Mesenteric fat pad (tissue), 1 donor: ENCODE results near the gene NOS3. TPM values are rescaled to one million over a fixed set of nuclear protein-coding genes. Genes with fewer than 3 reads are reported as not detected.
A peak's percentile ranks its signal among the peaks of the same experiment; 100 is the strongest.

Source experiments
- DNase-seq: peaks from one replicate; pipeline ENCODE4 v3.0.0-alpha.2; 2020; ENCODE audit warnings: low spot score
- total RNA-seq: library from RNA; stranded (reverse); fragmentation: NEBNext Ultra II Directional; extraction: Animal tissue kit (Norgen Biotek cat#: 25700); gene quantifications from one replicate; pipeline ENCODE4 v1.2.1, GENCODE V29; 2021
- donor health status: DM: yes; HTN: yes; CAD: no.

NOS3 gene
- total RNA-seq, 1 donor from 2014 or later: 57.1 TPM

DNA sequence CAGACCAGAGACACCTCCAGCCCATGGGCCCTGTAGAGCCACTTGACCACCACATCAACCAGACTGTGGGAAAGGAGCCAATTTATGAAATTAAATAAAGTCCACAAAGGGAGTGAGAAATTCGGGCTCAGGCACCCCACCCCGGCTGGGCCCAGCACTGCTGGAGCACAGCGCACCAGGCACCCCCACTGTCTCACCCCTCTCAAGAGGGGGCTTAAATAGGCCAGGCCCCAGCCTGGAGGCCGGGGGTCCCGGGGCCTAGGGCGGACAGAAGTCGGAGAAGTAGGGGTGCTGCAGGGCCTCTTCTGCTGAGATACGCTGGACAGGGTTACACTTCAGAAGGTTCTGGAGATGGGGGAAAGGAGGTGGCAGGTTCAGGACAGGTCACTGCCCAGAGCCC, 62.9 kb downstream of the NOS3 start:
- no peak for DNase-seq

GRCh38 chr7:151056283-151056665, 65.5 kb downstream of the NOS3 start:
- DNase-seq: no peak

DNA sequence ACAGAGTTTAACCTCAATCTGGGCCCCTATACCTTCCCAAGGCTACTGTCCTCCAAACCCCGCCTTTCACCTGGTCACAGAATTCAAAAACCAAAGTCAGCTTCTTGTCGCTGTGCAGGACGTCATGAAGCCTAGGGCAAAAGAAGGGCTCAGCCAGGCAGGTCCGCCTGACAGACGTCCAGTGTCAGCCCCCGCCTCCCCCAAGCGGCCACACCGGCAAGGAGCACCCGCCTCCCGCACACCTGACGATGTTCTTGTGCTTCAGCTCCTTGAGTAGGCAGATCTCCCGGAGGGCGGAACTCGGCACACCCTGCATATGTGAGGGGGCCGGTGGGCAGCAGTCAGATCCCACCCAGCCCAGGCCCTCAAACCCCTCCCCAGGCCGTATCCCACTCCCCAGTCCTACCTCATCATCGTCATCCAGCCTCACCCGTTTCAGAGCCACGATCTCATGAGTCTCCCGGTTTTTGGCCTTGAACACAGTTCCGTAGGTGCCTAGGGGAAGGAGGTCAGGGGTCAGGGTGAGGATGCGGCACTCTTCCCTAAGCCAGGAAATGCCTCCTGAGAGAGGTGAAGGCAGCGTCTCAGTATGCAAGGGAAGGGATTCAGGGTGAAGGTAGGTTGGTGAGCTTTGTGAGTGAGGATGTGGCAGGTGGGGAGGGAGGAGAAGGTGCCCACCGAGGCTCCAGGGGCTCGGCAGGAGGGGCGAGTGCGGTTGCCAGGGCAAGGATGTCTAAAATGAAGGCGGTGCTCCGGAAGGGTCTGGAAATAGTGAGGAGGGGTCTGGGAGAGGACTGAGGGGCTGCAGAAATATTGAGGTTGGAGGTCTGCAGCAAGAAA, 66.1 kb downstream of the NOS3 start:
- no peak for DNase-seq

DNA sequence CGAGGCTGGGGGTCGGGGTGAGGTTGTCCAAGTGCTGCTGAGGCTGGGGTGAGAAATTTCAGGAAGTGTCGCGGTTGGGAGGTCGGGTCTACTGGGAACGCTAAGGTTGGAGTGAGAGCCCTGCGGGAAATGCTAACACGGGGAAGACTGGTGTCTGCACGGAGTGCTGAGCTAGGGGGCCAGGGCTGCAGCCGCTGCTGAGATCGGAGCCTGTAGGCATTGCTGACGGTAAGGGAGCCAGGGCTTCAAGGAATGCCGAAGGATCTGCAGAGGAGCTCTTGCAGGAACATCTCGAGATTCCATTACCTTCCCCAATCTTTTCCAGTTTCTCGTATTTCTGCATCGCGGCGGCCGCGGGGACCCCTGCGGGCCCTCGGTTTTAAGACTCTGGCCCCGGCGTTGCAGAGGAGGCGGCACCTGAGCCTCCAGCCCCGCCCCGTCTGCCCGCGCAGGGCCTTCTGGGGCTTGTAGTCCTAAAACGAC, 66.7 kb downstream of the NOS3 start, which contains the start of gene CDK5:
Gene CDK5, minus strand, starts transcription at position 392 of the 483 bp plus-strand sequence. Its CDS starts 49 bp downstream, at position 343.
- DNase-seq: no peak

DNA sequence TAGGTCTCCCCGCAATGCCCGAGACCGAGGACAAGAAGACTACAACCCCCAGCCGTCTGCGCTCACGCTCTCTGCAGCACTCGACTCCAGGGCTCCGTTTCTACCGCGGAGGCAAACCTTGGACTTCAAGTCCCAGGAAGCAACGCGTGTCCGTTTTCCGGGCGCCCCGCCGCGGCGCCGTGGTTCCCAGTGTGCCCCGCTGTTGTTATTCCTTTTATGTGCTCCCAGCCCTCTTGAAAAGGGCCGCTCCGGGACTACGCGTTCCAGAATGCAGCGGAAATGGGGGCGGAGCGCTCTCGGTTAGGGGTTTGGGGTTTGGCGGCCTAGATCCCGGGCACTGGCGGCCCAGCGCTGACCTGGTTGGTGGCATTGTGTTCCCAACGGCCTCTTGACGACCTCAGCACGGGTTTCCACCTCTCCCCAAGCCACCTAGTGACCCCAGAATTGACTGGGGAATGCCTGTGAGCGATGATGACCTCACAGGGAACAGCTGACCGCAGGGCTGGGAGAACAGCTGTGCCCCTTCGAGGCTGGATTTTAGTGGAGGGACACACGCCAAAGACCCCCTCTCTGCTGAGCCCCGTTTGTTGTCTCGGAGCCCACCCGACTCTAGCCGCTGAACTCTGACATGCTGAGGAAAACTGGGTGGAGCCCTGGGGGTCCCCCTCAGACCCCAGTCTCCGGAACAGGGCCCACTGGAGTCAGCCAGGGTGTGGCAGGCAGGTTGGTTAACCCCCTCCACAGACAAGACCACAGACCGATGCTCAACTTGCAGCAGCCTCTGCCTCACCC, 67.4 kb downstream of the NOS3 start:
- peak; percentile 98 for DNase-seq

GRCh38 chr7:151058781-151059366, 68.1 kb downstream of the NOS3 start:
- DNase-seq: no peak

- DNase-seq: peak; percentile 94
Measured at GRCh38 chr7:151059367-151060112, 68.7 kb downstream of the NOS3 start, which contains the start of gene SLC4A2. Gene SLC4A2, plus strand, starts transcription at chr7:151059589. Its CDS starts 2,399 bp downstream, at chr7:151061988.

DNA sequence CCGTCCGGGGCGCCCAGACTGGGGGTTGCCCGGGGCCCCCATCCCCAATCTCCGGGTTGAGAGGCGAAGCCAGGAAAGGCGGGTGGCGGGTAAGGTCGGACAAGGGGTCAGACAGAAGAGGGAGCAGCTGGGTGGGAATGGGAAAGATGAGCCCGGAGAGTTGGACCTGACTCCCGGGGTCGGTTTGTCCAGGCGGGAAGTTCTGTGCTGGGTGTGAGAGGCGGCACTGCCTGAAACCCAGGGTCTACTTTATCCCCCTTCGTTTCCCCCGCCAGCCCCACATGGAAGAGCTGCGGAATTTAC, 69.2 kb downstream of the NOS3 start:
- no peak for DNase-seq

DNA sequence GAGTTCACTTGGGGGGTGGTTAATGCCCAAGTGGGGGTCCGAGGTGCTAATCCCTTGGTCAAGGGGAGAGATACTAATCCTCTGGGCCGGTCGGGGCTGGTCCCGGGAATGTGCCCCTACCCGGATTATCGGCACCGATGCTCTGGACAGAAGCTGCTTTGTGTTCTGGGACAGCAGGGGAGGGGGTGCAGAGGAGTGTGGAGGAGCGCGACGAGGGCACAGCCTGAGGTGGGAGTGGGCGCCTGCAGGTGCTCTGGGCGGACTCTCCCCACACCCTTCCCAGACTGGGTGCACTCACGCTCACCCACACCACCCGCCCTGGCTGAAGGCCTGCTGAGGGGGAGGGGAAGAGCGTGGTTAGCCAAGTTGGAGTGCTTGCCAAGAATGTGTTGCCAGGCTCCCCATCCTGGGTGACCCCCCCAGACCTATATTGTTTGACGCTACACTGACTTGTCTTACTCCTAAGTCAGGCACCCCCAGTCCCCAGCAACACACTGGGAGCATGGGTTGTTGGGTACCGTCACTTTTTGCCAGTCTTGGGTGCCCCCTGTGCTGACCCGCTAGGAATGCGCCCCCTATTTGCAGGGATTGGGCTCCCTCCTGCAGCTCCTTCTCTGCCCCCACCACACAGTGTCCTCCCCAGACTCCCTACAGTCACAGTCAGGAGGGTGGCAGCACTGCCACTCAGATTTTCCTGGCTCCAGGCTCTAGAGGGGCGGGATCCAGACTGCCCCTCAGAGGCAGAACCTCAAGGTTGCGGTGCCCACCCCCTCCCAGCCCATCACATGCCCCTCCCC, 69.8 kb downstream of the NOS3 start:
- DNase-seq: no peak

- no peak for DNase-seq
Measured at GRCh38 chr7:151061213-151062110, 70.6 kb downstream of the NOS3 start.

- DNase-seq: no peak
Measured at GRCh38 chr7:151062111-151062398, 71.2 kb downstream of the NOS3 start.

GRCh38 chr7:151062399-151063211, 71.8 kb downstream of the NOS3 start:
- DNase-seq: no peak

GRCh38 chr7:151063212-151063561, 72.4 kb downstream of the NOS3 start:
- DNase-seq: no peak

Other genes starting within 250 kb of the NOS3 start
- 57.8 TPM for gene TMEM176B, start 190.7 kb upstream of the NOS3 start, total RNA-seq
- gene TMEM176A, start 190.2 kb upstream of the NOS3 start, total RNA-seq: 64.3 TPM
- 0.67 TPM for gene AOC1, start 138.5 kb upstream of the NOS3 start, total RNA-seq
- gene KCNH2, start 12.7 kb upstream of the NOS3 start, total RNA-seq: 0.32 TPM
- gene ATG9B, start 33.5 kb downstream of the NOS3 start, total RNA-seq: not detected
- 27.6 TPM for gene ABCB8, start 37.4 kb downstream of the NOS3 start, total RNA-seq
- gene ASIC3, start 57.5 kb downstream of the NOS3 start, total RNA-seq: 0.87 TPM
- gene CDK5, start 66.9 kb downstream of the NOS3 start, total RNA-seq: 7.3 TPM
- 130 TPM for gene SLC4A2, start 68.6 kb downstream of the NOS3 start, total RNA-seq
- 59.3 TPM for gene FASTK, start 89.8 kb downstream of the NOS3 start, total RNA-seq
- gene TMUB1, start 92.5 kb downstream of the NOS3 start, total RNA-seq: 31.9 TPM
- gene AGAP3, start 95.5 kb downstream of the NOS3 start, total RNA-seq: 86.8 TPM
- gene GBX1, start 176.7 kb downstream of the NOS3 start, total RNA-seq: not detected
- not detected for gene ASB10, start 196.2 kb downstream of the NOS3 start, total RNA-seq
- not detected for gene H2BK1, start 219.5 kb downstream of the NOS3 start, total RNA-seq
- 38.1 TPM for gene ABCF2, start 236.2 kb downstream of the NOS3 start, total RNA-seq
- 42.1 TPM for gene CHPF2, start 241.5 kb downstream of the NOS3 start, total RNA-seq